GM18870 (cell line): ENCODE data around the gene WNT7A.

ENCODE experiments used
- ATAC-seq: cut with Tn5 transposase; IDR thresholded peaks from one replicate; pipeline ENCODE4 v1.9.1; 2021; ENCODE audit warnings: moderate library complexity; ENCODE audit not compliant: unreplicated experiment

WNT7A gene

GRCh38 chr3:13885704-13886010 is 5.8 kb upstream of the WNT7A start:
- ATAC-seq: no peak

DNA sequence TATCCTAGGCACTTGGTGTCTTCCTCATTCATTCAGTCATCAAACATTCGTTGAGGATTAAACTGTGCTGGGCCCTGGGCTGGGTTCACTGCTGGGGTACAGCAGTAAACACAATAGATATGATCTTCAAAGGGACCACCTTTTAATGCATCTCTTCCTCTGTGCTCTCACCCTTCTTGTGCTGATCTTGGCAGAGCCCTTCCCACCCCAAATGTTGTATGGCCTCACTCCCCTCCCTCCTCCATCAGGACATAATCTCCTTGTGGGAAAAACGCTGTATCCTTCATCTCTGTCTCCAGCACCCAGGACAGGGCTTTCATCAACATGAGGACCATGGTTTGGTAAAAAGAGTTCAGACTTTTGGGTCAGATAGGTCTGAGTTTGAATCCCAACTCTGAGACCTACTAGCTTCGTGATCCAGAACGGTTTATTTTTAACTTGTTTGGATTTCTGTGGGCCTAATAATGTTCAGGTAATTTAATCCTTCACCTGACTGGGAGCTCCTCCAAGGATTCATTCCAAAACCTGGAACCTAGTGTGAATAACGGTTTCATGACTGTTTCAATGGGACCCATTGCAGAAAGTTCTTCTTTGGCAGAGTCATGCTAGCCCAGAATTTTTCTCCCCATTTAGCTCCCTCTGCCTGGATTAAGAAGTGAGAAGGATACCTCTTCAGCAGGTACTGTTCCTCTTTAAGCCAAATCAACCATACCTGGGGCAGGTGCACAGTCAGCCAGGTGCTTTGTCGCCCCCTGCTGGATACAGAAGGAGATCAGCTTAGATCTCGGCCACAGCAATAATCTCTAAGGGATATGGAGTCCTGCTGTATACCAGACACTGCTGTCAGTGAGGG is 5.2 kb upstream of the WNT7A start:
- ATAC-seq: peak; percentile 57

DNA sequence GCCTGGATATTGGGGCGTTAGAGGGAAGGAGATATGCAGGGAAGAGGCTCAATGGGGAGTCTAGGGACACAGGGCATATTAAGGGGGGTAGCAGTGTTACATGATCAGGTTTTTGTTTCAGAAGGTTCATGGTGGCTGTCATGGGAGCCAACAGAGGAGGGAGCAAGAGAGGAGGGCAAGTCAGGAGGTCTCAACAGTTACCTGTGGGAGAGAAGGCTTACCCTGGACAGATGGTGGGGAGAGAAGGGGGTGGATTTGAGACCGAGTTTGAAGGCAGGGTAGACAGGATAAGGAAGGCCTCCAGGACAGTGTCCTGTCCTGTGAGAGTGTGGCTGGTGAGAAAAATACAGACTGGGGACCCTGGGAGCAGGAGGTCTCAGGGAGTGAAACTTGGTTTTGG is 3.8 kb upstream of the WNT7A start:
- ATAC-seq: no peak

DNA sequence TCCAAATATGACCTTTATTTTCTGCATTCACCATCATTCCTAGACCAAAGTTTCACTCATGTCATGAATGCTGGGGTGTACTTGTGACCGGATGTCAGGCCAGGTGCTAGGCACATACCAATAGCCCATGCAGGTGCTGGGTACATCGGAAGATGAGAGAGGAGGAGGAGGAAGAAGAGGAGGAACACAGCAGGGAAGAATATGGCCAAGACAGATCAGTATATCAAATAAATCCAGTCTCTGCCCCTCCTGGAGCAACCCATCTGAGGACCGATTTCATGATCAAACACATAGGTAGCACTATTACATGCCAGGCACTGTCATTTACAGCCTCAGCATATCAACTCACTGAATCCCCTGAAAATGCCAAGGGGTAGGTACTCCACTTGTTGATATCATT is 3.0 kb upstream of the WNT7A start:
- ATAC-seq: no peak

DNA sequence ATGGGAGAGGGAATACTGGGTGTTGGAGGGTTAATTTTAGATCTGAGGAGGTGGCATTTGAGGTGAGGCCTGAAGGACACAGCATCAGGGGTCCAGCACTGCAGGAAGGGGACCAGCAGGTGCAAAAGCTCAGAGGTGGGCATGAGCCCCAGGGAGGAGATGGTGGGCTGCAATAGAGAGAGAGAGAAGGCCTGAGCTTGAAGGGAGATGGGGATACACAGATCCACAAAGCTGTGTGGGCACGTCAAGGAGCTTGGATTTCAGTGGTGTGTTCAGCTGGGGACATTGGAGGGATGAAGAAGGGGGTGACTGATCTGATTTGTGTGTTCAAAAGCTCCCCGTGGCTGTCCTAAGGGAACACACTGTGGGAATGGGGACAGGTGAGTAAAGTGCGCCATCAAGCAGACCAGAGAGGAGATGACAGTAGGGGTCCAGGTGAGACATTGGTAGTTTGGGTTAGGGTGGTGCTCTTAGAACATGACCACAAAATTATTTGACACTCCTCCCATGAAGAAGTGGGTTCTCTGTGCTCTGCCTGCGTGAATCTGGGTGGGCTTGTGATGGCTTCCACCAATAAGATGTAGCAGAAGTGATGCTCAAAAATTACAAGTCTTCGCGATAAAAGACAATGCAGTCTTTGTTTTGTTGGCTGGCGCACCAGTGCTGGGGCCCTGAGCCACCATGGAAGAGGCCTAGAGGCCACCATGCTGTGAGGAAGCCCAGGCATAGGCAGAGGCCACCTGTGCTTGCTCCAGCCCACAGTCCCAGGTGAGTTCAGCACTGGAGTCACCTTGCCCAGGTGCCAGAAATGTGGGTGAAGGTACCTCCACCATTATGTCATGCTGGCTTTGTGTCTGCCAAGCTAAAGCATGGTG is 1.9 kb upstream of the WNT7A start:
- ATAC-seq: no peak

GRCh38 chr3:13880811-13881156 is 913 bp upstream of the WNT7A start:
- ATAC-seq: no peak

- no peak for ATAC-seq
These were observed 547 bp downstream of the WNT7A start for GRCh38 chr3:13879102-13879945.

GRCh38 chr3:13878281-13879101 is 1.4 kb downstream of the WNT7A start:
- no peak for ATAC-seq

GRCh38 chr3:13877911-13878280 is 2.0 kb downstream of the WNT7A start:
- ATAC-seq: no peak

GRCh38 chr3:13876451-13877100 is 3.3 kb downstream of the WNT7A start:
- ATAC-seq: no peak

DNA sequence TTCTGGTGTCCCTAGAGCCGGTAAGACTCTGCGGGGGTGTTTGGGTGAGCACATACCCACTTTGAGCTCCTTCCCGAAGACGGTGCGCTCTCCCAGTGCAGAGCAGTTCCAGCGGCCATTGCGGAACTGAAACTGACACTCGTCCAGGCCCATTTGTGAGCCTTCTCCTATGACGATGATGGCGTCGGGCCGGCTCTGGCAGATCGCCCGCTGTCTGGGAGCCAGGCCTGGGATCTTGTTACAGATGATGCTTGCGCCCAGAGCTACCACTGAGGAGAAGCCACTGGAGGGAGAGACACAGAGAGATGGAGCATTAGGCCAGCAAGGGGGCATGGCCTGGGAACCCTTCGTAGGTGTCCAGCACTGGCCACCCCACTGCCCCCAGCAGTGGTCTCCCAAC is 5.0 kb downstream of the WNT7A start:
- no peak for ATAC-seq

DNA sequence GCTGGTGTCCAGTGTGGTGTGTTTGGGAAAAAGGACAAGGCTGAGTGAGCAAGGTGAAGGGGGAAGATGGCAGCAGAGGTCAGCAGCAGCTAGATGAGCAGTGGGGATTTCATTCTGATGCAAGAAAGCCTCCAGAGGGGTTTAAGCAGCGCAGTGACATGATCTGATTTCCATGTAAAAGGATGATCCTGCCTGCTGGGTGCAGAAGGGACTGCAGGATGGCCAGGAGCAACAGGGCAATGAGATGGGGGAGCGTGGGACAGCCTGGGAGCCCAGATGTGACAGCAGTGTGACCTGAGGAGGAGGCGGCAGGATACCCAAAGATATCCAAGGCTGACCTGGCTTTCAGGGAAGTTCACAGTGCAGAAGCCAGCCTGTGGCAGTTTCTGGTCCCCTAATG is 6.1 kb downstream of the WNT7A start:
- ATAC-seq: no peak

DNA sequence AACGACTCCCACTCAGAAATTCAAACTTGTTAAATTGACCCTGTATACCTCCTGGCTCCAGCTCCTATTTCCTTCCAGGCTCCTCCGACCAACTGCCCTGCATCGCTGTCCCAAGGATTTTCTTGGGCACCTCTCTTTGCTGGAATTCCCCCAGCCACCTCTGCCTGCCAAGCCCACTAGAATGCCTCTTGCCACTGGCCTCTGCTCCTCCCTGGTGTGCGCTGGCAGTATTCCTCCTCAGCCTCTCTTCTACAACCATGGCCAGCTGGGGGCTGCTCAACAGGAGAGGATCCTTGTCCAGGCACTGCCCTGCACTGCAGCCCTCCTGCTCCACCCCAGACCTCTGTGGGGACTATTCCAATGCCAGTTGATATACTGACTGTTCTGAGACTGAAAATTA is 7.4 kb downstream of the WNT7A start:
- no peak for ATAC-seq

DNA sequence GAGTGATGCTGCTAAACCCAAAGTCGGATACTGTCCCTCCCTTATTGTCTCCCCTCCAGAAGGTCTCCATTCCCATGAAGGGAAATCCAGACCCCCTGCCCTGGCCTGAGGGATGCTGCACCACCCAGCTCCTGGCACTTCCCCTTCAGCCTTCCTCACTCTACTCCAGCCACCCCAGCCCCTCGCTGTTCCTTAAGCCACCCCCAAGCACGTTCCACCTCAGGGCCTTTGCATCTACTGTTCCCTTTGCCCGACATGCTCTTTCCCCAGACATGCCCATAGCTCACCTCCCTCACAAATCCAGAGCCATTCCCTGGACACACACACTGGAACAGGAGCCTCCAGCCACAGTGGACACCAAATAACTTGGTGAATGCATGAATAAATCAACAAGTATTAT is 8.1 kb downstream of the WNT7A start:
- no peak for ATAC-seq

DNA sequence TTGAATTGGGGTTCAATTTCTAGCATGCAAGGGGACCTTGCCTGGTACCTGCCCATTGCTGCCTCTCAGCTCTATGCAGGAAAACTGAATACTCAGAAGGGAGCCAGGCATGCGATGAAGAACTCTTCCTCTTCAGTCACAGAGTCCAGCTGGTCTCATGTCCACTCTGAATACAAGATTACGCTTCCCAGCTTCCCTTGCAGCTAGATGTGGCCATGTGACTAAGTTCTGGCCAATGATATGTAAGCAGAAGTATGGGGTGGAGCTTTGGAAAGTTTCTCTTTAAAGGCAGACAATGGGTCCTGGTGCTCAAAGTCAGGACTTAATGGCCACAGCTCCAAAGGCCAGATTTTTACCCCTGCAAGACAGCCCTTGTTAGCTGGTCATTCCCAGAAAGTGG is 9.0 kb downstream of the WNT7A start:
- no peak for ATAC-seq

- ATAC-seq: no peak
These were observed 10.0 kb downstream of the WNT7A start for GRCh38 chr3:13869761-13870343.

DNA sequence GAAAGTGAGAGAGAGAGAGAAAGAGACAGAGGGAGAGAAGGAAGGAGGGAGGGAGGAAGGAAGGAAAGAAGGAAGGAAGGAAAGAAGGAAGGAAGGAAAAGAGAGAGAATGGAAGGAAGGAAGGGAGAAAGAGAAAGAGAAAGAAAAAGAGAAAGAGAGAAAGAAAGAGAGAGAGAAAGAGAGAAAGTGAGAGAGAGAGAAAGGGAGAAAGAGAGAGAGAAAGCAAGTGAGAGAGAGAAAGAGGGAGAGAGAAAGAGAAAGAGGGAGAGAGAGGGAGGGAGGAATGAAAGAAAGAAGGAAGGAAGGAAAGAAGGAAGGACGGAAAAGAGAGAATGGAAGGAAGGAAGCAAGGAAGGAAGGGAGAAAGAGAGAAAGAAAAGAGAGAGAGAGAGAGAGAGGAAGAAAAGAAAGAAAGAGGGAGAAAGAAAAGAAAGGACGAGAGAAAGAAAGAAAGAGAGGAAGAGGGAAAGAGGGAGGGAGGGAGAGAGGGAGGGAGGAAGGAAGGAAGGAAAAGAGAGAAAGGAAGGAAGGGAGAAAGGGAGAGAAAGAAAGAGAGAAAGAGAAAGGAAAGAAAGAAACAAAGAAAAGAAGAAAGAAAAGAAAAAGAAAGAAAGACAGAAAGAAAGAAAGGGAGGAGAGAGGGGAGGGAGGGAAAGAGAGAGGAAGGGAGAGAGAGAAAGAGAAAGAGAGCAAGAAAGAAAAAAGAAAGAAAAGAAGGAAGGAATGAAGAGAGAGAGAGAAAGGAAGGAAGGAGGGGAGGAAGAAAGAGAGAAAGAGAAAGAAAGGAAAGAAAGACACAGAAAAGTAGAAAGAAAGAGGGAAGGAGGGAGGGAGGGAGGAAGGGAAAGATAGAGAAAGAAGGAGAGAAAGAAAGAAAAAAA is 10.8 kb downstream of the WNT7A start:
- ATAC-seq: no peak

GRCh38 chr3:13867732-13868131 is 12.1 kb downstream of the WNT7A start:
- no peak for ATAC-seq
